B cell (primary cell): ENCODE measurements around the gene SUPT7L. TPM values are rescaled to one million over a fixed set of nuclear protein-coding genes. Genes with fewer than 3 reads are reported as not detected.

Experiments
- ATAC-seq: fragments of 200-7000 bp; cut with Tn5 transposase; one replicate; pipeline ENCODE4 v1.10.0; 2021; ENCODE audit warnings: low read depth, mild to moderate bottlenecking, moderate number of reproducible peaks, moderate library complexity
- CTCF ChIA-PET: fragments of 350-600 bp; sonication (Branson Sonifier 250); formaldehyde crosslinking; loops from one replicate; lab custom pipeline; 2021; ENCODE audit warnings: antibody characterized with exemption, inconsistent platforms; lab: Charles Lee
- POLR2A ChIA-PET: fragments of 350-600 bp; sonication (Branson Sonifier 250); formaldehyde crosslinking; loops from one replicate; lab custom pipeline; 2021; ENCODE audit warnings: antibody characterized with exemption; lab: Charles Lee
- DNase-seq: peaks from one replicate; pipeline ENCODE4 v3.0.0; 2013
- H2AFZ ChIP-seq: 2 replicates; pipeline ENCODE4 v1.6.1; 2012; ENCODE audit warnings: mild to moderate bottlenecking, low read depth, low read length; ENCODE audit not compliant: insufficient read depth, poor library complexity, severe bottlenecking
- H3K27ac ChIP-seq, 2 donors: 1 replicate in 1 of 2; 2 replicates in 1 of 2; pipeline ENCODE4 v1.5.1; 2012 to 2013; ENCODE audit warnings: low read length in 2 of 2, mild to moderate bottlenecking in 2 of 2, moderate library complexity in 1 of 2
- H3K27me3 ChIP-seq, 4 experiments: fragments of 200-600 bp in 1 of 4; sonication (generic) in 1 of 4; replicated peaks in 1 of 4; 1 replicate in 2 of 4; 2 replicates in 2 of 4; pipeline versions ENCODE4 v1.6.1 to v1.7.0; 2013 to 2016; ENCODE audit warnings: low read length in 3 of 4, mild to moderate bottlenecking in 2 of 4, mixed read lengths in 1 of 4, moderate library complexity in 1 of 4; ENCODE audit not compliant: insufficient read depth in 4 of 4, control insufficient read depth in 3 of 4; ENCODE audit errors: control extremely low read depth in 1 of 4
- H3K36me3 ChIP-seq, 2 experiments: replicated peaks in 1 of 2; 1 replicate in 1 of 2; 2 replicates in 1 of 2; pipeline versions ENCODE4 v1.6.1 to v1.7.1; 2013; ENCODE audit warnings: low read length in 1 of 2; ENCODE audit not compliant: insufficient read depth in 2 of 2, control insufficient read depth in 1 of 2; ENCODE audit errors: control extremely low read depth in 1 of 2, extremely low read depth in 1 of 2
- H3K4me1 ChIP-seq, 2 donors: fragments of 200-600 bp in 1 of 2; sonication (generic) in 1 of 2; 1 replicate in 1 of 2; 2 replicates in 1 of 2; pipeline versions ENCODE4 v1.5.1 to v1.6.1; 2013 to 2017; ENCODE audit warnings: low read length in 2 of 2; ENCODE audit not compliant: control insufficient read depth in 2 of 2, insufficient read depth in 2 of 2
- H3K4me2 ChIP-seq: replicated peaks from 2 replicates; pipeline ENCODE3; 2012; ENCODE audit warnings: mild to moderate bottlenecking, low read depth, low read length; ENCODE audit not compliant: poor library complexity, severe bottlenecking
- H3K4me3 ChIP-seq, 5 experiments: fragments of 200-600 bp in 1 of 5; sonication (generic) in 1 of 5; 1 replicate in 3 of 5; 2 replicates in 2 of 5; pipeline versions ENCODE4 v1.5.1 to v1.7.0; 2011 to 2016; ENCODE audit warnings: low read length in 4 of 5, mild to moderate bottlenecking in 4 of 5, low read depth in 2 of 5, control low read depth in 1 of 5, moderate library complexity in 1 of 5; ENCODE audit not compliant: insufficient read depth in 1 of 5; ENCODE audit errors: control extremely low read depth in 1 of 5, extremely low read depth in 1 of 5
- H3K79me2 ChIP-seq: fragments of 200-600 bp; sonication (generic); one replicate; pipeline ENCODE4 v1.6.0; 2016; ENCODE audit warnings: low read length; ENCODE audit not compliant: control insufficient read depth, insufficient read depth
- H3K9ac ChIP-seq: fragments of 200-600 bp; sonication (generic); 2 replicates; pipeline ENCODE4 v1.6.1; 2017; ENCODE audit warnings: mild to moderate bottlenecking, low read length, moderate library complexity
- H3K9me3 ChIP-seq, 3 donors: one replicate each; pipeline versions ENCODE4 v1.6.1 to v1.7.1; 2013; ENCODE audit warnings: low read length in 2 of 3; ENCODE audit not compliant: control insufficient read depth in 2 of 3, insufficient read depth in 1 of 3; ENCODE audit errors: control extremely low read depth in 1 of 3
- H4K20me1 ChIP-seq: 2 replicates; pipeline ENCODE4 v1.6.0; 2012; ENCODE audit warnings: mild to moderate bottlenecking, low read length; ENCODE audit not compliant: insufficient read depth, control insufficient read depth, poor library complexity, severe bottlenecking
- H3K27ac Mint-ChIP-seq: one replicate; pipeline ENCODE4 v1.8.0; 2021; ENCODE audit warnings: mixed read lengths
- H3K27me3 Mint-ChIP-seq: one replicate; pipeline ENCODE4 v1.8.0; 2021; ENCODE audit warnings: mixed read lengths
- H3K4me1 Mint-ChIP-seq: one replicate; pipeline ENCODE4 v1.8.0; 2021; ENCODE audit warnings: mixed read lengths
- H3K4me3 Mint-ChIP-seq: one replicate; pipeline ENCODE4 v1.8.0; 2021; ENCODE audit warnings: mixed read lengths
- H3K9me3 Mint-ChIP-seq: one replicate; pipeline ENCODE4 v1.8.0; 2022; ENCODE audit warnings: mixed read lengths; ENCODE audit not compliant: insufficient read depth
- CTCF ChIP-seq: fragments of 200-600 bp; IDR thresholded peaks from one replicate; pipeline ENCODE4 v1.8.0; 2022; ENCODE audit warnings: antibody characterized with exemption, mild to moderate bottlenecking
- EZH2 ChIP-seq: IDR thresholded peaks from 2 replicates; pipeline ENCODE4 v1.6.1; 2012; ENCODE audit warnings: borderline replicate concordance, low read depth, mild to moderate bottlenecking, moderate library complexity, low read length; ENCODE audit not compliant: insufficient read depth, poor library complexity, severe bottlenecking
- WGBS: methylation state at CpG from one replicate; pipeline ENCODE4 v1.1.5; 2013; ENCODE audit warnings: missing lambda C conversion rate; ENCODE audit not compliant: insufficient coverage; 5-methylcytosine and 5-hydroxymethylcytosine counted together
- intact Hi-C: fragments of 100-400 bp; cut with micrococcal nuclease; formaldehyde crosslinking; loops from one replicate; pipeline ENCODE4 v1.10.0; 2022
- polyA plus RNA-seq: library from polyadenylated mRNA; depleted of rRNA; stranded (reverse); fragments of >200 nt; gene quantifications from 2 replicates; pipeline ENCODE4 v1.2.3, GENCODE V29; 2012
- total RNA-seq, 2 donors: library from RNA; stranded (reverse); fragments of 120-200 nt in 1 of 2; gene quantifications; 1 replicate in 1 of 2; 2 replicates in 1 of 2; pipeline versions ENCODE4 v1.2.3 to v1.2.4, GENCODE V29; 2013 to 2022

Gene SUPT7L
- total and polyA plus RNA-seq, 2 donors (not counting 1 experiment from before 2014, with no cell fraction given): 40.2 to 42.4 TPM

GRCh38 chr2:27690052-27690451, 26.6 kb upstream of the SUPT7L start:
- H3K4me2 ChIP-seq: no peak overlapping the region
- intact Hi-C loops: no loop called here
- no peak overlapping the region for H3K27ac Mint-ChIP-seq

GRCh38 chr2:27689424-27689823, 26.0 kb upstream of the SUPT7L start:
- H3K9me3 Mint-ChIP-seq: no peaks in the 10 kb centered on the region
- no peak overlapping the region for H3K4me3 Mint-ChIP-seq
- Histone ChIP-seq H3K36me3 (peaks cover 2 to 58% of the 10 kb centered on the region in 2 experiments), H3K4me3 (no peak overlapping the region), H4K20me1 (no peaks in the 10 kb centered on the region), H3K9me3 (no peaks in the 10 kb centered on the region), H3K9ac (no peak overlapping the region), H3K27ac (no peak overlapping the region), H3K27me3 (no peaks in the 10 kb centered on the region), H3K4me1 (no peaks in the 10 kb centered on the region), H3K4me2 (no peak overlapping the region), H2AFZ (no peak overlapping the region), H3K79me2 (no peaks in the 10 kb centered on the region)
- no peak overlapping the region for H3K27ac Mint-ChIP-seq
- ChIA-PET CTCF (interaction anchor here (0.9 to 3.1 kb wide), 3 partner anchors 9 to 18 kb away, joined by 3 to 21 read pairs (median 3); no protein-coding TSS in a partner anchor), POLR2A (no interaction called here)
- DNase-seq: no peak
- H3K4me1 Mint-ChIP-seq: no peaks in the 10 kb centered on the region
- 97% methylated on average over 2 of the region's 2 CpGs for WGBS
- ATAC-seq: no peak
- no peaks in the 10 kb centered on the region for H3K27me3 Mint-ChIP-seq
- no peak for TF ChIP-seq EZH2
- TF ChIP-seq CTCF: no peak
- intact Hi-C loops: loop anchor here (10.0 kb wide), 1 partner anchor 245 kb away; the partner anchor contains the start of gene KRTCAP3

More at GRCh38 chr2:27690052-27690451, 26.6 kb upstream of the SUPT7L start:
- ChIA-PET POLR2A (no interaction called here), CTCF (interaction anchor here (0.8 to 3.1 kb wide), 3 partner anchors 8 to 14 kb away, joined by 3 to 21 read pairs (median 3); no protein-coding TSS in a partner anchor)
- no peak for TF ChIP-seq CTCF
- TF ChIP-seq EZH2: no peak
- DNase-seq (no peak), ATAC-seq (no peak)
- Histone ChIP-seq H2AFZ (no peak overlapping the region), H3K79me2 (no peaks in the 10 kb centered on the region), H3K9ac (no peak overlapping the region), H3K4me1 (no peaks in the 10 kb centered on the region), H3K9me3 (no peaks in the 10 kb centered on the region), H3K27ac (no peak overlapping the region), H4K20me1 (no peaks in the 10 kb centered on the region), H3K27me3 (no peaks in the 10 kb centered on the region), H3K4me3 (no peak overlapping the region), H3K36me3 (peaks cover 2 to 55% of the 10 kb centered on the region in 2 experiments)
- H3K4me3 Mint-ChIP-seq: no peak overlapping the region
- no peaks in the 10 kb centered on the region for H3K4me1 Mint-ChIP-seq
- no peaks in the 10 kb centered on the region for H3K27me3 Mint-ChIP-seq
- no peaks in the 10 kb centered on the region for H3K9me3 Mint-ChIP-seq
